HepG2 (cell line): Measurements from ENCODE around the gene HNRNPC. TPM values are rescaled to one million over a fixed set of nuclear protein-coding genes. Genes with fewer than 3 reads are reported as not detected.

Experiments
- ATAC-seq: fragments of 200-7000 bp; cut with Tn5 transposase; 3 replicates; pipeline ENCODE4 v1.9.1; 2020; ENCODE audit warnings: mild to moderate bottlenecking, moderate library complexity
- BruUV-seq: library from RNA; stranded (reverse); fragments of 400-500 nt; replicated peaks from 2 replicates; lab custom pipeline; 2021; lab: Mats Ljungman, UMichigan
- CTCF ChIA-PET: fragments of 300-600 bp; formaldehyde crosslinking; extraction: SDS; loops from one replicate; lab custom pipeline; 2021; ENCODE audit warnings: low total read pairs, inconsistent platforms, low intra/inter-chr PET ratio; lab: Yijun Ruan, JAX
- POLR2A ChIA-PET: fragments of 350-600 bp; sonication (Branson Sonifier 250); formaldehyde crosslinking; loops from one replicate; lab custom pipeline; 2020; ENCODE audit warnings: antibody characterized with exemption, inconsistent platforms; lab: Yijun Ruan, JAX
- DNase-seq: peaks from one replicate; pipeline ENCODE4 v3.0.0-alpha.2; 2015; ENCODE audit warnings: low spot score
- FAIRE-seq: peaks from 3 replicates; lab custom pipeline; 2011; peaks lifted over from hg19 to GRCh38; lab: Jason Lieb, UNC
- H2AFZ ChIP-seq: one replicate; pipeline ENCODE4 v1.6.1; 2011; ENCODE audit warnings: low read length, inconsistent platforms
- H3K27ac ChIP-seq: fragments of 300-600 bp; 3 replicates; pipeline ENCODE4 v1.8.0; 2011; ENCODE audit warnings: mixed run types, mild to moderate bottlenecking, mixed read lengths, low read length, inconsistent platforms; ENCODE audit not compliant: insufficient read depth; ENCODE audit errors: extremely low read length
- H3K27me3 ChIP-seq, 2 experiments: fragments of 200-600 bp in 1 of 2; 2 replicates in 1 of 2; 3 replicates in 1 of 2; pipeline versions ENCODE4 v1.6.0 to v1.8.0; 2011; ENCODE audit warnings: low read length in 2 of 2, mild to moderate bottlenecking in 2 of 2, moderate library complexity in 2 of 2, inconsistent platforms in 1 of 2; ENCODE audit not compliant: insufficient read depth in 2 of 2, control insufficient read depth in 1 of 2
- H3K36me3 ChIP-seq, 2 experiments: fragments of 200-600 bp in 1 of 2; replicated peaks in 1 of 2; 2 replicates in 1 of 2; 3 replicates in 1 of 2; pipeline versions ENCODE4 v1.5.1 to v1.8.0; 2011; ENCODE audit warnings: low read length in 2 of 2, inconsistent platforms in 1 of 2; ENCODE audit not compliant: insufficient read depth in 2 of 2, control insufficient read depth in 1 of 2
- H3K4me1 ChIP-seq: 2 replicates; pipeline ENCODE4 v1.5.1; 2012; ENCODE audit warnings: low read length, inconsistent platforms; ENCODE audit not compliant: insufficient read depth
- H3K4me2 ChIP-seq: 2 replicates; pipeline ENCODE4 v1.6.0; 2011; ENCODE audit warnings: low read depth, low read length, inconsistent platforms
- H3K4me3 ChIP-seq, 3 experiments: fragments of 200-600 bp in 1 of 3; sonication (generic), shearing (Covaris generic) in 1 of 3; replicated peaks in 1 of 3; 2 replicates each; pipeline ENCODE4 v1.5.1; 2011 to 2016; ENCODE audit warnings: low read length in 3 of 3, inconsistent platforms in 2 of 3, low read depth in 2 of 3, mild to moderate bottlenecking in 2 of 3, control low read depth in 1 of 3, mixed read lengths in 1 of 3; ENCODE audit not compliant: insufficient read depth in 1 of 3
- H3K79me2 ChIP-seq: one replicate; pipeline ENCODE4 v1.6.1; 2011; ENCODE audit warnings: low read length, inconsistent platforms; ENCODE audit not compliant: insufficient read depth
- H3K9ac ChIP-seq: 2 replicates; pipeline ENCODE4 v1.6.0; 2011; ENCODE audit warnings: mild to moderate bottlenecking, low read depth, low read length, inconsistent platforms; ENCODE audit not compliant: insufficient read depth
- H3K9me3 ChIP-seq: 2 replicates; pipeline ENCODE4 v1.5.1; 2012; ENCODE audit warnings: mild to moderate bottlenecking, low read length
- H4K20me1 ChIP-seq: 2 replicates; pipeline ENCODE4 v1.6.0; 2011; ENCODE audit warnings: inconsistent platforms, mild to moderate bottlenecking, low read length, moderate library complexity; ENCODE audit not compliant: insufficient read depth
- CEBPG ChIP-seq: IDR thresholded peaks from 2 replicates; pipeline ENCODE4 v1.6.1; 2016
- DRAP1 ChIP-seq: IDR thresholded peaks from 2 replicates; pipeline ENCODE4 v1.6.1; 2016; ENCODE audit warnings: missing genetic modification reagents, missing compliant biosample characterization
- GABPB1 ChIP-seq: IDR thresholded peaks from 2 replicates; pipeline ENCODE4 v1.6.1; 2016; ENCODE audit warnings: mild to moderate bottlenecking, missing genetic modification reagents, moderate library complexity, missing compliant biosample characterization
- MBD4 ChIP-seq: IDR thresholded peaks from 2 replicates; pipeline ENCODE4 v1.6.1; 2012; ENCODE audit warnings: low read length, inconsistent platforms, borderline replicate concordance
- NONO ChIP-seq, 2 experiments: fragments of 450-650 bp in 1 of 2; sonication (generic) in 1 of 2; formaldehyde crosslinking in 1 of 2; IDR thresholded peaks in 1 of 2; conservative IDR thresholded peaks in 1 of 2; 2 replicates each; pipeline versions ENCODE4 v1.6.1 to v1.8.0; 2017 to 2022; ENCODE audit warnings: mild to moderate bottlenecking in 1 of 2, missing genetic modification reagents in 1 of 2, moderate library complexity in 1 of 2
- NRL ChIP-seq: sonication (generic); formaldehyde crosslinking; IDR thresholded peaks from 2 replicates; pipeline ENCODE4 v1.5.0; 2020; ENCODE audit warnings: missing genetic modification reagents, mild to moderate bottlenecking, moderate library complexity, borderline replicate concordance
- PHB2 ChIP-seq: fragments of 450-650 bp; IDR thresholded peaks from 2 replicates; pipeline ENCODE4 v1.6.1; 2018; ENCODE audit not compliant: partially characterized antibody
- POLR2A ChIP-seq, 2 experiments: IDR thresholded peaks; 2 replicates each; pipeline ENCODE4 v1.6.1; 2011; ENCODE audit warnings: low read depth in 2 of 2, low read length in 2 of 2, mild to moderate bottlenecking in 1 of 2, moderate library complexity in 1 of 2; ENCODE audit not compliant: insufficient read depth in 1 of 2
- POLR2G ChIP-seq: fragments of 200-400 bp; formaldehyde crosslinking; IDR thresholded peaks from 2 replicates; pipeline ENCODE4 v1.6.1; 2018; ENCODE audit warnings: mild to moderate bottlenecking, low read depth, low read length, moderate library complexity
- RAD21 ChIP-seq: fragments of 450-650 bp; formaldehyde crosslinking; IDR thresholded peaks from 2 replicates; pipeline ENCODE4 v1.5.0; 2020; ENCODE audit warnings: mild to moderate bottlenecking
- RBM22 ChIP-seq: fragments of 200-400 bp; formaldehyde crosslinking; optimal IDR thresholded peaks from 2 replicates; pipeline ENCODE3; 2017; ENCODE audit warnings: mild to moderate bottlenecking, low read length, moderate library complexity
- SP4 ChIP-seq: sonication (generic); formaldehyde crosslinking; IDR thresholded peaks from 2 replicates; pipeline ENCODE4 v1.8.1; 2023; ENCODE audit warnings: mild to moderate bottlenecking, missing genetic modification reagents
- TIGD3 ChIP-seq: sonication (generic); formaldehyde crosslinking; IDR thresholded peaks from 2 replicates; pipeline ENCODE4 v1.5.1; 2020; ENCODE audit warnings: mild to moderate bottlenecking, missing genetic modification reagents, borderline replicate concordance
- TMF1 ChIP-seq: sonication (generic); formaldehyde crosslinking; IDR thresholded peaks from 2 replicates; pipeline ENCODE4 v1.8.1; 2022; ENCODE audit warnings: low read depth, missing genetic modification reagents
- ZFP91 ChIP-seq: sonication (generic); formaldehyde crosslinking; IDR thresholded peaks from 2 replicates; pipeline ENCODE4 v1.9.0; 2022; ENCODE audit warnings: missing genetic modification reagents, mild to moderate bottlenecking, borderline replicate concordance
- ZNF224 ChIP-seq: sonication (generic); formaldehyde crosslinking; IDR thresholded peaks from 2 replicates; pipeline ENCODE4 v1.5.0; 2020; ENCODE audit warnings: mild to moderate bottlenecking, missing genetic modification reagents
- ZNF317 ChIP-seq: sonication (generic); formaldehyde crosslinking; IDR thresholded peaks from 2 replicates; pipeline ENCODE4 v1.5.0; 2020; ENCODE audit warnings: mild to moderate bottlenecking, missing genetic modification reagents
- ZNF441 ChIP-seq: sonication (generic); formaldehyde crosslinking; IDR thresholded peaks from 2 replicates; pipeline ENCODE4 v1.7.0; 2021; ENCODE audit warnings: missing genetic modification reagents, borderline replicate concordance
- ZNF558 ChIP-seq: sonication (generic); formaldehyde crosslinking; IDR thresholded peaks from 2 replicates; pipeline ENCODE4 v1.9.0; 2022; ENCODE audit warnings: mild to moderate bottlenecking, missing genetic modification reagents, borderline replicate concordance
- ZNF792 ChIP-seq: IDR thresholded peaks from 2 replicates; pipeline ENCODE4 v1.6.1; 2016
- WGBS: methylation state at CpG from one replicate; pipeline ENCODE4 v1.1.6; 2017; ENCODE audit warnings: low lambda C conversion rate; 5-methylcytosine and 5-hydroxymethylcytosine counted together
- in situ Hi-C: cut with HindIII; loops from 2 replicates; pipeline ENCODE4 v1.10.0; 2017; ENCODE audit warnings: low pct_unique_long_range_greater_than_20kb; ENCODE audit not compliant: extremely low pct_ligation_motif_present
- intact Hi-C: fragments of 100-400 bp; cut with micrococcal nuclease; formaldehyde crosslinking; loops from one replicate; pipeline ENCODE4 v1.10.0; 2022; ENCODE audit not compliant: unreplicated experiment
- polyA plus RNA-seq, 8 experiments: library from polyadenylated mRNA; depleted of rRNA in 3 of 8; stranded (reverse) in 7 of 8; unstranded in 1 of 8; fragments of >200 nt; fragmentation: Illumina TruSeq in 4 of 8; extraction: Trizol in 4 of 8; gene quantifications; 2 replicates each; pipeline versions ENCODE4 v1.2.1 to v1.2.3, GENCODE V29; 2011 to 2016; ENCODE audit warnings: low read depth in 4 of 8, missing spikeins in 1 of 8, mixed read lengths in 1 of 8; ENCODE audit not compliant: insufficient read depth in 1 of 8
- total RNA-seq, 5 experiments: library from RNA; depleted of rRNA; stranded (reverse); fragments of >200 nt; fragmentation: Illumina TruSeq; extraction: Trizol; gene quantifications; 2 replicates each; pipeline ENCODE4 v1.2.3, GENCODE V29; 2016; ENCODE audit warnings: low read depth in 1 of 5

HNRNPC gene
- total and polyA plus RNA-seq, 2 of the 13 experiments (the other 11 are each of a cell fraction or from before 2014, with no cell fraction given) = 628 to 1,099 TPM

DNA sequence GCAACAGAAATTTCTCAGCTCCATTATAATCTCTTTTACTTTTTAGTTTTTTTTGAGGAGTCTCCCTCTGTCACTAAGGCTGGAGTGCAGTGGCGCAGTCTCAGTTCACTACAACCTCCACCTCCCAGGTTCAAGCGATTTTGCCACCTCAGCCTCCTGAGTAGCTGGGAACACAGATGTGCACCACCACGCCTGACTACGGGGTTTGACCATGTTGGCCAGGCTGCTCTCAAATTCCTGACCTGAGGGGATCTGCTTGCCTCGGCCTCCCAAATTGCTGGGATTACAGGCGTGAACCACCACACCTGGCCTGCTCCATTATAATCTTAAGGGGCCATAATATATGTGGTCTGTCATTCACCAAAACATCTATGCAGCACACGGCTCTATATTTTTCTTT lies 23.4 kb downstream of the HNRNPC start:
- ATAC-seq (peak; percentile 5), DNase-seq (no peak), FAIRE-seq (no peak)
- BruUV-seq = no TSS peak
- ChIA-PET CTCF (no interaction called here), POLR2A (interaction anchor here (1.1 to 5.9 kb wide), 4 partner anchors 8 to 23 kb away, joined by 3 to 41 read pairs (median 14); partner anchors contain the start of gene HNRNPC)
- no peaks in the 10 kb centered on the region for H3K9me3 ChIP-seq
- H3K27me3 ChIP-seq = no peaks in the 10 kb centered on the region
- no peak overlapping the region for H3K27ac ChIP-seq
- H2AFZ ChIP-seq = no peak overlapping the region
- intact Hi-C loops (no loop called here), in situ Hi-C loops (no loop called here)
- 96% methylated on average over 7 of the region's 7 CpGs for WGBS
- peaks cover 22 to 79% of the 10 kb centered on the region in 2 experiments for H3K36me3 ChIP-seq
- H3K4me2 ChIP-seq = no peak overlapping the region
- peaks cover 72% of the 10 kb centered on the region for H3K4me1 ChIP-seq
- H4K20me1 ChIP-seq = peaks cover 98% of the 10 kb centered on the region
- H3K9ac ChIP-seq = no peak overlapping the region
- peaks cover 99% of the 10 kb centered on the region for H3K79me2 ChIP-seq
- TF ChIP-seq TMF1 (CRISPR knock-in tag) = no peak
- TF ChIP-seq ZNF792 (CRISPR knock-in tag) = no peak
- peak in 1 of 2 experiments; percentile 43; a peak in 1 of 4 replicates for TF ChIP-seq POLR2A (IDR thresholded peaks at IDR 0.05; ENCODE audit: insufficient read depth in 1 of 2, low read depth in 2 of 2, low read length in 2 of 2)
- TF ChIP-seq MBD4 = no peak
- no peak for TF ChIP-seq PHB2
- no peak for TF ChIP-seq ZNF224 (CRISPR knock-in tag)
- no peak for TF ChIP-seq DRAP1
- TF ChIP-seq TIGD3 (CRISPR knock-in tag) = no peak
- 0 out of 2 replicates have a peak, but pooled peaks have one; percentile 28 for TF ChIP-seq ZFP91 (CRISPR knock-in tag)
- TF ChIP-seq RBM22 = peak; percentile 95
- TF ChIP-seq SP4 (CRISPR knock-in tag) = 0 out of 2 replicates have a peak, but pooled peaks have one; percentile 33
- no peak for TF ChIP-seq ZNF558 (CRISPR knock-in tag)
- TF ChIP-seq CEBPG = no peak
- TF ChIP-seq ZNF317 (CRISPR knock-in tag) = 0 out of 2 replicates have a peak, but pooled peaks have one; percentile 7
- no peak for TF ChIP-seq NONO (IDR thresholded peaks at IDR 0.05)
- TF ChIP-seq NONO (CRISPR knock-in tag; conservative IDR thresholded peaks at IDR 0.05) = 0 out of 2 replicates have a peak, but pooled peaks have one; percentile 22
- 0 out of 2 replicates have a peak, but pooled peaks have one; percentile 0 for TF ChIP-seq GABPB1
- 0 out of 2 replicates have a peak, but pooled peaks have one; percentile 30 for TF ChIP-seq NRL (CRISPR knock-in tag)
- no peak for TF ChIP-seq ZNF441 (CRISPR knock-in tag)
- 0 out of 2 replicates have a peak, but pooled peaks have one; percentile 18 for TF ChIP-seq RAD21 (CRISPR knock-in tag)
- TF ChIP-seq POLR2G = peak; percentile 61
- H3K4me3 ChIP-seq = no peak overlapping the region
